Testis (tissue), 3 donors: ENCODE results near the gene NOX5. TPM values are rescaled to one million over a fixed set of nuclear protein-coding genes. Genes with fewer than 3 reads are reported as not detected.

Experiments used
- DNase-seq: peaks from one replicate; pipeline ENCODE4 v3.0.0-alpha.2; 2019
- H3K27ac ChIP-seq, 2 donors: fragments of 200-600 bp; sonication (generic); one replicate each; pipeline ENCODE4 v1.5.1; 2019
- H3K27me3 ChIP-seq: fragments of 200-600 bp; sonication (generic); one replicate; pipeline ENCODE4 v1.5.1; 2019
- H3K36me3 ChIP-seq: fragments of 200-600 bp; sonication (generic); one replicate; pipeline ENCODE4 v1.5.1; 2017; ENCODE audit warnings: low read depth; ENCODE audit errors: missing control alignments
- H3K4me1 ChIP-seq: fragments of 200-600 bp; sonication (generic); one replicate; pipeline ENCODE4 v1.5.1; 2019
- H3K4me3 ChIP-seq, 2 donors: fragments of 200-600 bp; sonication (generic); one replicate each; pipeline ENCODE4 v1.5.1; 2017 to 2019
- H3K9me3 ChIP-seq: fragments of 200-600 bp; sonication (generic); one replicate; pipeline ENCODE4 v1.5.1; 2017
- POLR2A ChIP-seq: fragments of 450-650 bp; IDR thresholded peaks from one replicate; pipeline ENCODE4 v1.6.1; 2017; ENCODE audit warnings: antibody characterized with exemption, mild to moderate bottlenecking, moderate library complexity
- WGBS, 2 donors: methylation state at CpG; one replicate each; pipeline ENCODE4 v1.1.5; 2018; 5-methylcytosine and 5-hydroxymethylcytosine counted together
- intact Hi-C: fragments of 100-400 bp; cut with DNase I; formaldehyde crosslinking; loops from one replicate; pipeline ENCODE4 v1.15.1; 2023; ENCODE audit warnings: low total_unique reads
- polyA plus RNA-seq: library from polyadenylated mRNA; stranded (reverse); fragments of 350-450 nt; fragmentation: Illumina TruSeq; extraction: RNeasy Lipid Tissue Mini Kit (QIAGEN cat#74804); gene quantifications from one replicate; pipeline ENCODE4 v1.2.3, GENCODE V29; 2014; ENCODE audit warnings: low read depth, low replicate concordance; ENCODE audit not compliant: insufficient read depth
- total RNA-seq, 2 donors: library from RNA; depleted of rRNA; stranded (reverse); fragments of >200 nt; gene quantifications; one replicate each; pipeline ENCODE4 v1.2.3, GENCODE V29; 2016
- TF ChIP-seq, protein P1 (sequence below), 3 experiments: fragments of 450-650 bp in 2 of 3; fragments of 200-600 bp in 1 of 3; sonication (generic) in 1 of 3; IDR thresholded peaks; one replicate each; pipeline ENCODE4 v1.5.1; 2016 to 2019; ENCODE audit warnings: antibody characterized with exemption in 3 of 3, mild to moderate bottlenecking in 2 of 3, moderate library complexity in 1 of 3

NOX5 gene
- total and polyA plus RNA-seq, 3 donors from 2014 or later, result 7.9 to 12.2 (median 10.7) TPM

DNA sequence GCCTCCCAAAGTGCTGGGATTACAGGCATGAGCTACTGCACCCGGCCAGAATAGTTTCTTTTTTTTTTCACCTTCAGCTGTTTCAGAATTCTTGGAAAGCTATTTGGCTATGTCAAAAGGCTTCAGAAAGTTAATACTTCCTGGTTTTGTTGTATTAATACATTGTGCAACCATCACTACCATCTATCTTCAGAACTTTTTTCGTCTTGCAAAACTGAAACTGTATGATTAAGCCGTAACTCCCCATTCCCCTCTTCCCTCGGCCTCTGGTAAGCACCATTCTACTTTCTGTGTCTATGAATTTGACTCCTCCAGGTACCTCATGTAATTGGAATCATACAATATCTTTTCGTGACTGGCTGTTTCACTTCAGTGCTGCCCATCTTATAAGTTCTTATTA is 5.2 kb upstream of the NOX5 start:
- intact Hi-C loops, result no loop called here
- H3K4me1 ChIP-seq, result peaks cover 10% of the 10 kb centered on the region
- H3K9me3 ChIP-seq, result no peaks in the 10 kb centered on the region
- no peaks in the 10 kb centered on the region for H3K36me3 ChIP-seq
- H3K27ac ChIP-seq, result no peak overlapping the region
- H3K4me3 ChIP-seq, result no peak overlapping the region
- no peak for DNase-seq
- no peaks in the 10 kb centered on the region for H3K27me3 ChIP-seq
- TF ChIP-seq, protein P1, sequence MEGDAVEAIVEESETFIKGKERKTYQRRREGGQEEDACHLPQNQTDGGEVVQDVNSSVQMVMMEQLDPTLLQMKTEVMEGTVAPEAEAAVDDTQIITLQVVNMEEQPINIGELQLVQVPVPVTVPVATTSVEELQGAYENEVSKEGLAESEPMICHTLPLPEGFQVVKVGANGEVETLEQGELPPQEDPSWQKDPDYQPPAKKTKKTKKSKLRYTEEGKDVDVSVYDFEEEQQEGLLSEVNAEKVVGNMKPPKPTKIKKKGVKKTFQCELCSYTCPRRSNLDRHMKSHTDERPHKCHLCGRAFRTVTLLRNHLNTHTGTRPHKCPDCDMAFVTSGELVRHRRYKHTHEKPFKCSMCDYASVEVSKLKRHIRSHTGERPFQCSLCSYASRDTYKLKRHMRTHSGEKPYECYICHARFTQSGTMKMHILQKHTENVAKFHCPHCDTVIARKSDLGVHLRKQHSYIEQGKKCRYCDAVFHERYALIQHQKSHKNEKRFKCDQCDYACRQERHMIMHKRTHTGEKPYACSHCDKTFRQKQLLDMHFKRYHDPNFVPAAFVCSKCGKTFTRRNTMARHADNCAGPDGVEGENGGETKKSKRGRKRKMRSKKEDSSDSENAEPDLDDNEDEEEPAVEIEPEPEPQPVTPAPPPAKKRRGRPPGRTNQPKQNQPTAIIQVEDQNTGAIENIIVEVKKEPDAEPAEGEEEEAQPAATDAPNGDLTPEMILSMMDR (IDR thresholded peaks at IDR 0.05), result no peak
- TF ChIP-seq POLR2A, result no peak
- 84 to 96% methylated on average over 5 of the region's 5 CpGs for WGBS, 2 donors

DNA sequence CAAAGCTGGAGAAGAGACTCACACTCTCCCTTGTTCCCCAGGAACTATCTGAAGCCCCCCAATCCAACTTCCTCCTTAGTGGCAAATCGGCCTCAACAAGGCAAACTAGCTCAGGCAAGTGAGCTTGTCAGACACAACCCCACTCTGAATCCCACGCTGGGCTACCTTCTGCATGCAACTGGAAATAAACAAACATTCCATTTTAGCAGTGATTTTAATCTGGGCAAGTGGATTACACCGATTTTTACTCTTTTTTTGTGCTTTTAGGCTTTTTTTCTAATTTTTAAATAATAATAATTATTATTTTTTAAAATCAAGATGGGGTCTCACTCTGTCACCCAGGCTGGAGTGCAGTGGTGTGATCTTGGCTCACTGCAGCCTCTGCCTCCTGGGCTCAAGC is 2.9 kb upstream of the NOX5 start:
- no peak for TF ChIP-seq POLR2A
- TF ChIP-seq, protein P1 (IDR thresholded peaks at IDR 0.05), result no peak
- WGBS, 2 donors, result 88 to 91% methylated on average over 3 of the region's 3 CpGs

DNA sequence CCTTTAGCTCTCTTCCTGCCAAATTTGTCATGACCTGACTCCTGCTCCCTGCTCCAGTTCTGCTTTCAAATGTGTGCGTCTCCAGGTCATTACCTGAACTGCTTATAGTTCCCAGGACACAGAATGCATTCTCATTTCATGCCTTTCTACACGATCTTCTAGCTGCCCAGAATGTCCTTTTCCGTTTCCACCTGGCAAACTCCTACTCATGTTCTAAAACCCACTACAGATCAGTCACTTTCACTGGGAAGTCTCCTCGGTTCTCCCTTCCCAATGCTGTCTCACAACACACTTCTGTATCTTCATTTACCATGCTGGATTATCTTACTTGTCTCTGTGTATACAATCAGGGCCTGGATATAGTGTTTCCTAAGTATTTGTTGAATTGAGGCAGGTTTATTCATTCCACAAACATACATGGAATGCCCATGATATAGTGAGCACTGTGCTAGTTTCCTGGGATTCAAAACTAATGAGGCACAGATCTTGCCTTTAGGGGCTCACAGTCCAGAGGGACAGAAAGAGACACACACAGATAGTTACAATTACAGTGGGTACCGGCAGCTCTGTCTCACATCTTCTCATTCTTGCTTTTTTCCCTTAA is 1.6 kb upstream of the NOX5 start:
- 86 to 91% methylated on average over 5 of the region's 5 CpGs for WGBS, 2 donors
- no peak overlapping the region for H3K27ac ChIP-seq
- H3K27me3 ChIP-seq, result no peaks in the 10 kb centered on the region
- intact Hi-C loops, result no loop called here
- no peak for TF ChIP-seq POLR2A
- TF ChIP-seq, protein P1 (IDR thresholded peaks at IDR 0.05), result no peak
- H3K36me3 ChIP-seq, result no peaks in the 10 kb centered on the region
- no peaks in the 10 kb centered on the region for H3K9me3 ChIP-seq
- H3K4me1 ChIP-seq, result peaks cover 10% of the 10 kb centered on the region
- no peak overlapping the region for H3K4me3 ChIP-seq
- no peak for DNase-seq

More for the DNA sequence above, 2.9 kb upstream of the NOX5 start:
- Histone ChIP-seq H3K27ac (no peak overlapping the region), H3K4me3 (no peak overlapping the region), H3K9me3 (no peaks in the 10 kb centered on the region), H3K36me3 (no peaks in the 10 kb centered on the region), H3K4me1 (peaks cover 10% of the 10 kb centered on the region), H3K27me3 (no peaks in the 10 kb centered on the region)
- no peak for DNase-seq
- intact Hi-C loops, result no loop called here

DNA sequence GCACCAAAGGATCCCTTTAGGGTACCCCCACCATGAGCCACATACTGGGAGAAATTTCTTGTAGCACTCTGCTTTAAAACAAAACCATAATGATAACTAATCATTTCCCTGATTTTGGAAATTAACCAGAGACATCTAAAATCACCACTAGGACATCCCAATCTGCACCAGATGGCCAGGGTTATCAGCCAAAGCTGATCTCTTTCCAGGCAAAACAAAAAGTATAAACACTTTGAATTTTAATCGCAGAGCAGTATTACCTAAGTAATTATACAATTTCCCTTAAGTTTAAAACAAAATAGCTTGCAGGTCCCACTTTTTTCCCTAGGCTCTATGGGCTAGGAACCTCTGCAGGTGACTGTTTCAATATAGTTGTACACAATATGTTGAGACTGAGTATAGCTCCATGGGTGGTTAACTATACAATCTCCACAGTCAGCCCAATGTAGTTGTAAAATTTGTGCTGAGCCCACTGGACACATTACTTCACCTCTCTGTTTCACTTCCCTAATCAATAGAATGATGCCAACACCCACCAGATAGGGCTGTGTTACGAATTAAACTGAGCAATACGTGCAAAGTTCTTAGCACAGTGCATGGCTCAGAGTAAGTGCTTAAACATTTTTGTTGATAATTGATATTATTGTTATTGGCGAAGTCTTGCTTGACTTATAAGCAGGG is 629 bp upstream of the NOX5 start:
- intact Hi-C loops, result no loop called here
- Histone ChIP-seq H3K4me3 (no peak overlapping the region), H3K9me3 (no peaks in the 10 kb centered on the region), H3K36me3 (no peaks in the 10 kb centered on the region), H3K4me1 (peaks cover 10% of the 10 kb centered on the region), H3K27me3 (no peaks in the 10 kb centered on the region), H3K27ac (no peak overlapping the region)
- TF ChIP-seq, protein P1 (IDR thresholded peaks at IDR 0.05), result no peak
- TF ChIP-seq POLR2A, result no peak
- no peak for DNase-seq
- 80 to 83% methylated on average over 4 of the region's 4 CpGs for WGBS, 2 donors

DNA sequence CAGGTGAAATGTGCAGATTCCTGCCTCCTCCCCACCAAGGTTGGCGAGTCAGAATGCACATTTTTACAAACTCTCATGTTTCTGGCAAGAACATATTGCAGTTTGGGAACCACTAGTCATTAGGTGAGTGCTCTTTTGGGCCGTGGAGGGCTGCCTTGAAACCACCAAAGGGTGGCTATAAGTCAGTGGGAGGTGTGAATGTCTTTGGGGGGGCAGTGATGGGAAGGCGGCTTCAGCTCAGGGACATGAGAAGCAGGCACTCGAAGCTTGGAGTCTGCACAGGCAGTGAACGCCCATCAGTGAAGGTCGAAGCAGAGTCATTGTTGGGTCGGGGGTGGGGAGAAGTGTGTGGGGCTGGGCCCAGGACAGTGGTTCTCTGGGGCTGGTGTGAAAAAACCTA is 1.1 kb downstream of the NOX5 start:
- TF ChIP-seq POLR2A, result no peak
- TF ChIP-seq, protein P1 (IDR thresholded peaks at IDR 0.05), result no peak
- Histone ChIP-seq H3K27me3 (no peaks in the 10 kb centered on the region), H3K27ac (no peak overlapping the region), H3K4me3 (no peak overlapping the region), H3K36me3 (no peaks in the 10 kb centered on the region), H3K4me1 (peaks cover 4% of the 10 kb centered on the region), H3K9me3 (no peaks in the 10 kb centered on the region)
- intact Hi-C loops, result no loop called here
- WGBS, 2 donors, result 75 to 83% methylated on average over 6 to 7 of the region's 7 CpGs
- DNase-seq, result no peak
